Activated CD4-positive, alpha-beta T cell treated with anti-CD3 and anti-CD28 coated beads, Interleukin-2, Interleukin-4, amounts not matched to agents 100 ng/mL and 50 ng/mL, durations not matched to agents 16 hours and 8 hours (primary cell): ENCODE measurements around the gene SETBP1.

Source experiments
- DNase-seq: peaks from one replicate; pipeline ENCODE4 v3.0.0-alpha.2; 2020; ENCODE audit warnings: low spot score

The SETBP1 gene

DNA sequence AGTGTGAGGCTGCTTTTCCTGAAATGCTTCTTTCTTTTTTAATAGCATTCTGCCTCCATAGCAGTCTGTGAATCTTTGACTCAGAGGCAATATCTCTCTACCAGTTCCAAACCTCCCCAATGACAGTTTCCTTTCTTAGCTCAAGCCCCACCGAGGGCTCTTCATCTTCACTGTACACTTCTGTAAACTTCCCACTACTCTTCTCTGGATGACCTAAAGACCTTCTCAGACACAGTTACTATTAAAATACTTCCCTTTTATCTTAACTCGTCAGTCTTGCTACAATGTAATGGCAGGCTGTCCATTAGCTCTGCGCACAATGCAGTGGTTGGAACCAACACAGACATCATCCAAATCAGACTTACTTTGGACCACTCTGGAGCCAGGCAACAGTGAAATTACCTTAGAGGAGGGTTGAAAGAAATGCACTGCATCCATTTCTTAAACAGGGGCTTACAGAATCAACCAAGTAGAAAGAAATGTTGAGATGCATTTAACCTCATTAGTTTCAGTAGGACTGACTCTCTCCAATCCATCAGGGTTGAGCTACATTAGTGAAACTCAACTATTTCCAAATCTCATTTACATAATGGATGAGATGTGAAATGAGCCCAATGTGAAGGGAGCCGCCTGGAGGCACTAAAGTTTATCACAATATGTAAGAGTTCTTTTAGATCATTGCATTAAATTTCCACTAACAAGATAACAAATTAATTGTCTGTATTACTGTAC, 343.8 kb downstream of the SETBP1 start:
- no peak for DNase-seq

- no peak for DNase-seq
Observed at GRCh38 chr18:45025089-45025450, 344.4 kb downstream of the SETBP1 start.

GRCh38 chr18:45026162-45026561, 345.5 kb downstream of the SETBP1 start:
- DNase-seq = no peak

DNA sequence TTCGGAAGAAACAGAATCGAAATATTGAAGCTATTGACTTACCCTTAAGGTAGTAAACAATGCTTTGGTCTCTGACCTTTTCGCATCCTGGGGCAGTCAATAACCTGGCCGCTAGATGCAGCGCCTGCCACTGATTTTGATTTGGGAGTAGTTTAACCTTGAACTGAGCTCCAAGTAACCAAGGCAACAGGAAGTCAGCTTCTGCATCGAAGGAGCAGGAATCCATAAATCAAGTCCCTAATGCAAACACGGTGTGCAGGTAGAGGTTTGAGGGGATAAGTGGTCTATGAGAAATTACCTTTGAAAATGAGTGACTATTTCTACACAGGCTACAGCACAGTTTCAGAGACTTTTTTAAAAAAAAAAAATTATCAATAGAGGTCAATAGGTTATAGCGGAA, 353.5 kb downstream of the SETBP1 start:
- DNase-seq = no peak

DNA sequence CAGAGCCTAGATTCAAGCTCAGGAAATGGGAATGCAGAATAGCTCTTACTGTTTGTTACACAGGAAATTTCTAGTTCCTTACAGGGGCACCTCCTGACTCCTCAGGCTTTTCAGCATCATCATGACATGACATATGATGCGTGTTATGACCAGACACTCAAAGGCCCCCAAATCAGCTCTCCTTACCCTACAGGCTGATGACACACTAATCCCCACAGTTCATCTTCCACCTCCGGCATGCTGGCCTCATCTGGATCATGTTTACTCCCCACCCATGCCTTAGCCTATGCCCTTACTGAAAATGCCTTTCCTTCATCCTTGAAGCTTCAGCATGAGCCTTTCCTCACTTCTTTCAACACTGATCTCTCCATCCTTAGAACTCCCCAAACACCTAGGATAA, 356.9 kb downstream of the SETBP1 start:
- no peak for DNase-seq

DNA sequence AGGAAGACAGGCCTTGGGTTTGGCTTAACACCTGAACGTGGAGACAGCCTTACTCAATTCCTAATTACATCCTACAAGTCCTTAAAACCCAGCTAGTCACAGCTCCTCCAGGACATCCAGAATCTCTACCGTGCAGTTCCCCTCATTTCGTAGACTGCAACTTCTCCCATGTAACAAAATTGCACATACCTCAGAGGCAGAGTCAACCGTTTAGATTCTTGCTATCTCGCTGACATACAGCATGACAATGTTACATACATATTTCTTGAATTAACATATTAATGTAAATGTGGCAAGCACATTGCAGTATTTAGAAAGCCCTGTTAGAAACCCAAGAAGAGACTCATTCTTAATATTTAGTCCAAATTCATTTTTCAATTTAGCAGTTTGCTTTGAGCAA, 358.7 kb downstream of the SETBP1 start:
- no peak for DNase-seq

DNA sequence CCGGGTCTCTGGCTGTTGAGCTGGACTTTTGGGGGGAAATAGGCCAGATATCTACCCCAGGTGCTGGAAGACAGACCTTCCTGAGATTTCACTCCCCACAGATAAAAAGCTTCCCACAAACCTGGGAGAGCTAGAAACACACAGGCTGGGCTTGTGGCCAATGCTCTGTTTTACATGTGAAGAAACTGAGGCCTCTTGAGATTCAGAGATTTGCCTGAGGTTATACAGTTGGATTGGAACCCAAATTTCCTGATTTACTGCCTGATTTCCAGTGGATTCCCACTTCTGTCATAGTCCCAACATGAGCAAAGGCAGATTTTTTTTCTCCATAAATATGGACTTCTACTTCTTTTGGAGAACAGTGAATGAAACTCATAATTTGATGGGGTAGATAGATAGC, 360.2 kb downstream of the SETBP1 start:
- DNase-seq = no peak

DNA sequence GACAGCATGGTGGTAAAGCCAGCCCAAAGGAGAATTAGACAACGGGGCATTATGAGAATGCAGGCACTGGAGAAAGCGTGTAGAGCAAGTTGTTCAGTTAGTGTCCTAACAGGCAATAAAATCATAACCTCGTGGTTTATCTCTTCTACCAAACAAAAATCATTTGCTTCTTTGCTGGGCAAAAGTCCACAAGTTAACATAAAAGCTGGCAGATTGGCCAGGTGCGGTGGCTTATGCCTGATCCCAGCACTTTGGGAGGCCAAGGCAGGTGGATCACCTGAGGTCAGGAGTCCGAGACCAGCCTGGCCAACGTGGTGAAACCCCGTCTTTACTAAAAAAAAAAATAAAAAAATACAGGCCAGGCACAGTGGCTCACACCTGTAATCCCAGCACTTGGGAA, 364.1 kb downstream of the SETBP1 start:
- no peak for DNase-seq

GRCh38 chr18:45046228-45046627, 365.5 kb downstream of the SETBP1 start:
- no peak for DNase-seq

DNA sequence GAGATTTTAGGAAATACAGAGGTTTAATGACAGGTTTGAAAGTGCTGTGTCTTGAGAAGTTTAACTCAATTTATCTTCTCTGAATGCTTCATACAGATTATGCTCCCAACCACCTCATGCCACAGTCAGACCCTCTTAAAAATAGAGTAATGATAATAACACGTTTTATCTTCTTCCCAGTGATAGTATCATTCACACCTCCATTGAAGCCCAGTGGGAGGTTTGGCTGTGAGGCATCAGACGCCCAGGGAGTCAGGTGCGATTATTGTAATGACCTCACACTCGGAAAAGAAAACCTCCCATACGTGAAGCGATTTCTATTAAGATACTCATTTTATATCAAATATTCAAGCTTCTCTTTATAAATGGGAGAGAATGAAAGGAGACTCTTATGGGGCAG, 366.3 kb downstream of the SETBP1 start:
- no peak for DNase-seq

DNA sequence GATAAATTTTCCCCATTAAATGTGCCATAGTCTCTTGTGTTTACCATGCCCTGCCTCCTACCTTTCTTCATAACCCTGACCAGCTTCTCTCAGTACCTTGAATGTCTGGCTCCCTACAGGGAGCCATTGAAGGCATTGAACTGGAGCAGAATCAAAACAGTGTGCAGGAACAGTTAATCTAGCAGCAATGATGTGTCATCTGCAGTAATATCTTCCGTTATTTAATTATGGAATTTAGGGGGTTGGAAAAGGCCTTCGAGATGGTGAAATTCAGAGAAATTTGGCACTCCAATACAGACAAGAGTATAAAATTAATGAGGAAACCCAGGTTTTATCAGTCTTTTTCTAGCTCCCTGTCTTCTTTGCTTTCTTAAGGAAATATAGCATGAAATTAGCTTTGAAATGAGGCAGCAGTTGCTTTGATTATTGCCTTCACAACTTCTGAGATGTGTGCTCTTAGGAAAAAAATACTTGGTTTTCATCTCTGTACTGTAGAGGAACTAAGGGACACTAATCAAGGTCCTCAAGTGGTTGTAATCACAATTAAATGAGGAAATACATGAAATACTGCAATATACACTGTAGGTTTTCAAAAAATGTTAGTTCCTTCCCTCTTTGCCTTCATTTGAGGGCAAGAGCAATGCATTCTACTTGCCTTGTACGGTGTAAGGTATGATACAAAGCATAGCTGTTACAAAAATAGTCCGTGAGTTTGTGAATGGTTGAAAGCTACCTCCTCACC, 369.1 kb downstream of the SETBP1 start:
- no peak for DNase-seq

DNA sequence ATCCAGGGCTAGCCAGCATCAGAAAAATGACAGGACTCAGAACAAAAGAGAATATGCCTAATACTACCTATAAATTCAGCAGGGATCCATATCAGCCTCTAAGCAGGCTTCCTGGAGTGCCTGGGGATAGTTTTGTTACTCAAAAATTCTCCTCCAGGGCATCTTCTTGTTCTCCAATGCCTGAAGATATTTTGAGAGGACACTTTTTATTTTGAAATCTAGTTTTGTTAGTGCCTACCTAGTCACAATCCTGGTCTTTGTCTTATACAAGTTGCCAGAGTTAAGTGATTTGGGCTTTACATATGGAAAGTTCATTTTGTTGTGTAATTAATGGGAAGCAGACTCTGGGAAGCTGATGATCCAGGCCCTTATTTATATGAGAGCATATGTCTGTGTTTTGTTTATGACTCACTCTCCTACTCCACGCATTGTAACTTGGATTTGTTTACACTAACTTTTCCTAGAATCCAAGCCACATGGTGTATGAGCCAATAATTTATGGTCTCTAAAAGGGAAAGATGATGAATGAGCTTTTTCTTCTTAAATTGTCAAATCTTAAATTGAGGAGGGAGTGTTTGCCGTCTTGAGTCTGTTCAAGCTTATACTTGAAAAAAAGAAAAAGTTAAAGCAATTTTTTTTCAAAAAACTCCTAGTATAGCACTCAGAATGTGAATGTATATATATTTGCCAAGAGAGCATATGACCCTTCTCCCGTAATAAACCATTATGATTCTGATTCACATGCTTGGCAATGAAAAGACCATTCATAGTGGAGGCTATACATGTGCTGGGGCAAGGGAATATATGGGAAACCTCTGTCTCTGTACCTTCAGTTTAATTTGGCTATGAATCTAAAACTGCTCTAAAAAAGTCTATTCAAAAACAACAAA, 370.3 kb downstream of the SETBP1 start:
- no peak for DNase-seq

DNA sequence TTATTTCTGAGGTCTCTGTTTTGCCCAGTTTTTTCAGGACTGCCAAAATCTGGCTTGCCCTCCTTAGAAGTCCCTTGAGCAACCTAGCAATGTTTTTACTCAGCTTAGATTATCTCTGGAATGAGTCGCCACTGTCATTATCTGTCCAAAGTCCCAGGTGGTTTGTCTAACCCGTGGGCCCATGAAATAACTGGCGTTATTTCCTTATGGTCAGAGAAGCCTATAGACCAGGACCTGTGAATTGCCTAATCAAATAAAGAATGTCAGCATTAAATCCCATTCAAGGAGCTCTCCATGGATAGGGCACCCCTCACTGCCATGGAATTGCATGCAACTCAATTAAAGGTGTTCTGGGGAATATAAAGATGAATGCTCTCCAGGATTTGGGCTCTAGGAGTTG, 373.9 kb downstream of the SETBP1 start:
- no peak for DNase-seq

DNA sequence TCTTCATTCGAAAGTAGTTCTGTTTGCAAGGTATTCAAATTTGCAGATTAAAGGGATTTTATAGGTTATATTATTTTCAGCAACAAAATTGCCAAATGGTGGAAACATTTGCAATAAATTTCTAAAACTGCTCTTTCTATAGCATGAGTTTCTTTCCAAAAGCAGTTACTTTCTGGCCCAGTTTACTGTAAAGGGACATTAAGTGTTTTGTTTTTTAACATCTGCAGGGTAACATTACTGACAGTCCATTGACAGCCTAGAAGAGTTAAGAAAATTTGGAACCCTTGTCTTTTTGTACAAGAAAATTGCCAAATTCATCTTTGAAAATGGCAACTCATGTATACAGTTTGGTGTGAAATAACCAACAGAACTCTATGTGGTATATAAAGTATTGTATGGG, 375.1 kb downstream of the SETBP1 start:
- no peak for DNase-seq

DNA sequence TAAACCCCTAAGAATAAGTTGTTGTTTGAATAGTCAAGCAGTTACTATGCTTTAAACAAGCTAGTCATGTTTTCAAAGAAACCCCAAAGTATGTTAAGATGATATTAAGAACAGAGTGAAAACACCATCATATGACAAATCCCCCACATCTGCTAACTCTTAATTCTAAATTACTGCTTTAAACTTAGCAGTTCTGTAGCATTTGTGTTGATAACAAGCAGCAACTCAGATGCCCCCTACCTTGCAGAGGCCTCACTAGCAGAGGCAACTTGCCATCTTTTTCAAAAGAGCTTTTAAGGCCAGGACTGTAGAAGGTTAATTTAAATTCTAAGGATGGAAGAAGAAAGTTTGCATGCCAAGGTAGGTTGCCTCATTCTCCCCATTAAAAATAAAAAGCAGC, 376.2 kb downstream of the SETBP1 start:
- no peak for DNase-seq

GRCh38 chr18:45057955-45058600, 377.4 kb downstream of the SETBP1 start:
- DNase-seq = no peak

DNA sequence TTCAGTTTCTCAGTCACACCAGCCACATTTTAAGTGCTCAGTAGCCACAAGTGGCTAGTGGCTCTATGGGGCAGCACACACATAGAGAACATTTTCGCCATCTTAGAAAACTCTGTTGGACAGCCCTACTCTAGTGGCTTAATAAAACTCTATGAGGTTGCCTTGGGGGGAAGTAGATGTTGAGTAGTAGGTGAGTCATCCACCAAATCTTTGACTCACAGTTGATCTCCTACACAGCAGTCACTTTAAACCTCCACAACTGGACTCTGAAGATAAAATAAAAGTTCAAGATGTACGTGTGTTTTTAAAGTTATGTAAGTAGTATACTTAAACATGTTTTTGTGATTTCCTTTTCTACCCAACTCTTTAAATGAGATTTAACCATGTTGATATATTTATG, 379.0 kb downstream of the SETBP1 start:
- no peak for DNase-seq

- no peak for DNase-seq
Observed at GRCh38 chr18:45060102-45060501, 379.4 kb downstream of the SETBP1 start.

DNA sequence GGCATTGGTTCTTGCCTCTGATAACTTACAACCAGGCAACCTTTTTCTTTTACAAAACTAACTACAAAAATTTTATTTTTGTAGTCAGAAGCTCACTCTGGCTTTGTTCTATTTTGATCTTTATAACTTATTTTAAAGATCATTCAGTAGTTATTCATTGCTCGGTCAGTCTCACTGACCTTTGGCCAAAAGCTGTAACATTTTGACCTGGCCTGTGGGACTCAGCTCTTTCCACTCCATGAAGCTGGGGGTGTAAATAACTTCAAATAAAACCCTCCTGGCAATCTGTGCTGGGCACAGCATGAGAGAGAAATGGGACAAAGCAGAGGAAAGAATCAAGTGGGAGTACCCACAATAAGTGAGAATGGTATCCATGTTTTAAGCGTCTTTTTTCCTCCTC, 380.7 kb downstream of the SETBP1 start:
- no peak for DNase-seq

GRCh38 chr18:45063246-45064038, 382.8 kb downstream of the SETBP1 start:
- no peak for DNase-seq

DNA sequence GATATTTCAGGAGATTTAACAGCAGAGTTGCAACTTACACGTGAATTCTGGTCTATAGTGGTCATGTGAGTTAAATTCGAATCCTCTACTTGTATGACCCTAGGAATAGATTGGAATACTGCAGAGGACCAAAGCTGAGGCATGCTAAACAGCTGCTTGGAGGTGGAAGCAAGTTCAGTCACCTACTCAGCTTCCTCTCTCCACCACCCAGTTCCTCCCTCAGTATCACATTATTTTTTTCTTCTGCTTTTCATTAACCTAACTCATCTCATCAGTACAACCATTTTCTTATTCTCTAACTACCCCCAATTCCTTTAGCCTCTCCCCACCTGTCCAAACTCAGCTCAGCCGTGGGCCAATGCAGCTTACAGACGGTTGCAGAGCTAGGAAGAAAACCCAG, 385.5 kb downstream of the SETBP1 start:
- no peak for DNase-seq

- DNase-seq = no peak
Observed at GRCh38 chr18:45066886-45067285, 386.2 kb downstream of the SETBP1 start.
